PC-3 (cell line): ENCODE measurements around the gene PXK. TPM values are rescaled to one million over a fixed set of nuclear protein-coding genes. Genes with fewer than 3 reads are reported as not detected.

Experiments used
- ATAC-seq: fragments of 200-7000 bp; cut with Tn5 transposase; 2 replicates; pipeline ENCODE4 v1.9.1; 2020; ENCODE audit warnings: mild to moderate bottlenecking, moderate library complexity
- BruUV-seq: library from RNA; stranded (reverse); fragments of 400-500 nt; replicated peaks from 2 replicates; lab custom pipeline; 2021; lab: Mats Ljungman, UMichigan
- CTCF ChIA-PET: fragments of 300-600 bp; sonication (Branson Sonifier 250); formaldehyde crosslinking; loops from one replicate; lab custom pipeline; 2022; ENCODE audit warnings: antibody characterized with exemption; lab: Charles Lee
- POLR2A ChIA-PET: fragments of 300-600 bp; sonication (Branson Sonifier 250); formaldehyde crosslinking; loops from one replicate; lab custom pipeline; 2022; ENCODE audit warnings: antibody characterized with exemption; ENCODE audit not compliant: unreplicated experiment; lab: Charles Lee
- DNase-seq: peaks from one replicate; pipeline ENCODE4 v3.0.0-alpha.2; 2015
- H2AFZ ChIP-seq: fragments of 300-600 bp; sonication (generic); 2 replicates; pipeline ENCODE4 v1.6.0; 2016; ENCODE audit warnings: antibody characterized with exemption, low read length
- H3F3A ChIP-seq: fragments of 300-600 bp; sonication (generic); one replicate; pipeline ENCODE4 v1.6.0; 2017; ENCODE audit warnings: antibody characterized with exemption, low read length, control low read depth, mild to moderate bottlenecking; ENCODE audit not compliant: unreplicated experiment
- H3K27ac ChIP-seq: fragments of 300-600 bp; sonication (generic); 2 replicates; pipeline ENCODE4 v1.5.1; 2016; ENCODE audit warnings: mild to moderate bottlenecking, low read length
- H3K27me3 ChIP-seq: fragments of 300-600 bp; sonication (generic); 2 replicates; pipeline ENCODE4 v1.6.1; 2016; ENCODE audit warnings: low read length, mixed read lengths
- H3K36me3 ChIP-seq: fragments of 300-600 bp; sonication (generic); 2 replicates; pipeline ENCODE4 v1.6.1; 2016; ENCODE audit warnings: low read depth, mixed run types, low read length, mixed read lengths
- H3K4me1 ChIP-seq: fragments of 300-600 bp; sonication (generic); 2 replicates; pipeline ENCODE4 v1.5.1; 2016; ENCODE audit warnings: low read length; ENCODE audit not compliant: insufficient read depth
- H3K4me2 ChIP-seq: fragments of 300-600 bp; sonication (generic); 2 replicates; pipeline ENCODE4 v1.6.0; 2016; ENCODE audit warnings: low read length
- H3K4me3 ChIP-seq: fragments of 300-600 bp; sonication (generic); 2 replicates; pipeline ENCODE4 v1.5.1; 2016; ENCODE audit warnings: mild to moderate bottlenecking, low read length, mixed read lengths
- H3K79me2 ChIP-seq: fragments of 300-600 bp; sonication (generic); 2 replicates; pipeline ENCODE4 v1.6.1; 2017; ENCODE audit warnings: low read length, mixed read lengths
- H3K9ac ChIP-seq: fragments of 300-600 bp; sonication (generic); 2 replicates; pipeline ENCODE4 v1.6.0; 2016; ENCODE audit warnings: mild to moderate bottlenecking, low read length
- H3K9me2 ChIP-seq: fragments of 300-600 bp; sonication (generic); replicated peaks from 2 replicates; pipeline ENCODE4 v1.6.1; 2016; ENCODE audit warnings: mixed run types, low read length, mixed read lengths
- H3K9me3 ChIP-seq: fragments of 300-600 bp; sonication (generic); 2 replicates; pipeline ENCODE4 v1.6.1; 2016; ENCODE audit warnings: low read length, mixed read lengths
- H4K20me1 ChIP-seq: fragments of 300-600 bp; sonication (generic); 2 replicates; pipeline ENCODE4 v1.6.1; 2016; ENCODE audit warnings: low read length, mixed read lengths
- CTCF ChIP-seq: fragments of 300-600 bp; sonication (generic); conservative IDR thresholded peaks from 2 replicates; pipeline ENCODE4 v1.5.1; 2017; ENCODE audit warnings: antibody characterized with exemption, low read depth, mild to moderate bottlenecking, low read length
- EZH2 ChIP-seq: fragments of 300-600 bp; sonication (generic); IDR thresholded peaks from one replicate; pipeline ENCODE4 v1.6.1; 2017; ENCODE audit warnings: antibody characterized with exemption, mild to moderate bottlenecking, low read length; ENCODE audit not compliant: unreplicated experiment
- EZH2phosphoT487 ChIP-seq: fragments of 300-600 bp; sonication (generic); IDR thresholded peaks from 2 replicates; pipeline ENCODE4 v1.6.1; 2018; ENCODE audit warnings: mild to moderate bottlenecking, antibody characterized with exemption, low read length, borderline replicate concordance
- intact Hi-C: fragments of 100-400 bp; cut with micrococcal nuclease; formaldehyde crosslinking; loops from 2 replicates; pipeline ENCODE4 v1.9.0; 2023
- total RNA-seq: library from RNA; depleted of rRNA; stranded (reverse); fragments of >200 nt; gene quantifications from 2 replicates; pipeline ENCODE4 v1.2.3, GENCODE V29; 2014

The PXK gene
- total RNA-seq, 1 experiment from 2014 or later = 14.5 TPM

GRCh38 chr3:58299075-58299474 is 33.6 kb upstream of the PXK start:
- BruUV-seq = no TSS peak
- no peaks in the 10 kb centered on the region for H3K9me2 ChIP-seq
- DNase-seq = no peak
- H3K27me3 ChIP-seq = no peaks in the 10 kb centered on the region
- no peaks in the 10 kb centered on the region for H3K4me1 ChIP-seq
- no peaks in the 10 kb centered on the region for H3K79me2 ChIP-seq
- H4K20me1 ChIP-seq = no peaks in the 10 kb centered on the region
- H3F3A ChIP-seq = no peaks in the 10 kb centered on the region
- ChIA-PET POLR2A (no interaction called here), CTCF (interaction anchor here (2.6 kb wide), 1 partner anchor 111 kb away, joined by 40 read pairs; no protein-coding TSS in a partner anchor)
- TF ChIP-seq CTCF = no peak
- TF ChIP-seq EZH2 = no peak
- TF ChIP-seq EZH2phosphoT487 = no peak
- no peak overlapping the region for H3K4me3 ChIP-seq
- ATAC-seq = no peak; the same call in 1 of the 2 replicates
- intact Hi-C loops = no loop called here
- H2AFZ ChIP-seq = no peak overlapping the region
- H3K9ac ChIP-seq = no peak overlapping the region
- H3K9me3 ChIP-seq = peaks cover 8% of the 10 kb centered on the region
- no peak overlapping the region for H3K27ac ChIP-seq
- no peak overlapping the region for H3K4me2 ChIP-seq
- H3K36me3 ChIP-seq = no peaks in the 10 kb centered on the region

GRCh38 chr3:58299839-58300516 is 32.7 kb upstream of the PXK start:
- H3K27me3 ChIP-seq = no peaks in the 10 kb centered on the region
- H3K36me3 ChIP-seq = no peaks in the 10 kb centered on the region
- H3K4me3 ChIP-seq = no peak overlapping the region
- H3F3A ChIP-seq = no peaks in the 10 kb centered on the region
- intact Hi-C loops = loop anchor here (1.0 to 2.0 kb wide), 3 partner anchors 63 to 113 kb away; partner anchors contain the start of gene ABHD6
- no peak overlapping the region for H3K4me2 ChIP-seq
- DNase-seq (peak; percentile 61), ATAC-seq (peak; percentile 61)
- no peaks in the 10 kb centered on the region for H4K20me1 ChIP-seq
- TF ChIP-seq CTCF (peak; percentile 79), EZH2 (no peak)
- ChIA-PET POLR2A (no interaction called here), CTCF (interaction anchor here (0.7 to 2.6 kb wide), 6 partner anchors 62 to 172 kb away, joined by 3 to 40 read pairs (median 3); partner anchors contain the start of gene ABHD6)
- no peaks in the 10 kb centered on the region for H3K9me2 ChIP-seq
- no peak overlapping the region for H3K27ac ChIP-seq
- no peak overlapping the region for H2AFZ ChIP-seq
- no peaks in the 10 kb centered on the region for H3K4me1 ChIP-seq
- no peaks in the 10 kb centered on the region for H3K79me2 ChIP-seq
- H3K9me3 ChIP-seq = peaks cover 8% of the 10 kb centered on the region
- no TSS peak for BruUV-seq
- no peak overlapping the region for H3K9ac ChIP-seq
